CD4-positive, alpha-beta T cell treated with Interleukin-21 for 1 hour (primary cell): ENCODE data around the gene LRRC49.

Experiments used
- DNase-seq: peaks from one replicate; pipeline ENCODE4 v3.0.0-alpha.2; 2020

The LRRC49 gene

GRCh38 chr15:71094137-71094536, 201.5 kb downstream of the LRRC49 start:
- no peak for DNase-seq

- DNase-seq, result no peak
Measured at GRCh38 chr15:71096676-71097075, 204.1 kb downstream of the LRRC49 start.

DNA sequence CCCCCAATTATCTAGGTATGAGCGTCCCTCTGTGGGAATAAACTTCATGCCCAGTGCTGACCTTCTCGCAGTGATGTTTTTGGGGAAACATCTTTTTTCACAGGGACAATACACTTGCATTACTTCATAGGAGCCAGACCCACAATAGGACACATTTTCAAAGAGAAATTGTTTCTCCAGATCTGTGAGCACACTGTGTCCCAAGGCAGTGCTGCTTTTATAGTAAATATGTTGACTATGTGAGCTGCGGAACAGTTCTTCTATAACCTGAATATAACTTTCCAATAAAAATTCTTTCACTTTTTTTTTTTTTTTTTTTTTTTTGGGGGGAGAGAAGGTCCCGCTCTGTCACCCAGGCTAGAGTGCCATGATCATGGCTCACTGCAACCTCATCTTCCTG, 205.3 kb downstream of the LRRC49 start:
- DNase-seq, result no peak

- DNase-seq, result no peak
Measured at GRCh38 chr15:71098920-71099319, 206.3 kb downstream of the LRRC49 start.
